ENCODE measurements around the gene PCNX1.

PCNX1 gene

DNA sequence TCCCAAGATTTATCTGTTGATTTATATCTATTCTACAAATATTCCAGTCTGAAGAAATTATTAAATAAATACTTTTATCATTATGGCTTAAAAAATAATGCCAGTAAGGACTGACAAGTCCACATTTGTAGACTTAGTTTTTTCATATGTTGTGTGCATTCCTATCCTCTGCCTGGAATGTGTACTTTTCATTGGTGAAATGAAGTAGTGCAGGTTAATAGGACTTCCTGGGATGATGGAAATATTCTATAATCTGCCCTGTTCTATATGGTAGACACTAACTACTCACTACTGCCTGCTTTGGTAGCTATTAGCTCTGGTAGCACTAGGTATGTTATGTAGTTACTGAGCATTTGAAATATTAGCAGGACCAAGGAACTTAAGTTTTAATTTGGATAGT lies 86.7 kb downstream of the PCNX1 start:
- no peak for DNase-seq (ENCODE audit: low read depth in 1 of 2, low spot score in 1 of 2)
- H3K27me3 ChIP-seq (ENCODE audit: insufficient read depth, poor library complexity, severe bottlenecking), result no peaks in the 10 kb centered on the region
- TF ChIP-seq, protein P1, sequence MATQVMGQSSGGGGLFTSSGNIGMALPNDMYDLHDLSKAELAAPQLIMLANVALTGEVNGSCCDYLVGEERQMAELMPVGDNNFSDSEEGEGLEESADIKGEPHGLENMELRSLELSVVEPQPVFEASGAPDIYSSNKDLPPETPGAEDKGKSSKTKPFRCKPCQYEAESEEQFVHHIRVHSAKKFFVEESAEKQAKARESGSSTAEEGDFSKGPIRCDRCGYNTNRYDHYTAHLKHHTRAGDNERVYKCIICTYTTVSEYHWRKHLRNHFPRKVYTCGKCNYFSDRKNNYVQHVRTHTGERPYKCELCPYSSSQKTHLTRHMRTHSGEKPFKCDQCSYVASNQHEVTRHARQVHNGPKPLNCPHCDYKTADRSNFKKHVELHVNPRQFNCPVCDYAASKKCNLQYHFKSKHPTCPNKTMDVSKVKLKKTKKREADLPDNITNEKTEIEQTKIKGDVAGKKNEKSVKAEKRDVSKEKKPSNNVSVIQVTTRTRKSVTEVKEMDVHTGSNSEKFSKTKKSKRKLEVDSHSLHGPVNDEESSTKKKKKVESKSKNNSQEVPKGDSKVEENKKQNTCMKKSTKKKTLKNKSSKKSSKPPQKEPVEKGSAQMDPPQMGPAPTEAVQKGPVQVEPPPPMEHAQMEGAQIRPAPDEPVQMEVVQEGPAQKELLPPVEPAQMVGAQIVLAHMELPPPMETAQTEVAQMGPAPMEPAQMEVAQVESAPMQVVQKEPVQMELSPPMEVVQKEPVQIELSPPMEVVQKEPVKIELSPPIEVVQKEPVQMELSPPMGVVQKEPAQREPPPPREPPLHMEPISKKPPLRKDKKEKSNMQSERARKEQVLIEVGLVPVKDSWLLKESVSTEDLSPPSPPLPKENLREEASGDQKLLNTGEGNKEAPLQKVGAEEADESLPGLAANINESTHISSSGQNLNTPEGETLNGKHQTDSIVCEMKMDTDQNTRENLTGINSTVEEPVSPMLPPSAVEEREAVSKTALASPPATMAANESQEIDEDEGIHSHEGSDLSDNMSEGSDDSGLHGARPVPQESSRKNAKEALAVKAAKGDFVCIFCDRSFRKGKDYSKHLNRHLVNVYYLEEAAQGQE (IDR thresholded peaks at IDR 0.05; ENCODE audit: insufficient replicate concordance, low read depth), result no peak
- TF ChIP-seq SPI1 (IDR thresholded peaks at IDR 0.05; ENCODE audit: borderline replicate concordance, low read depth) (no peak), POLR2AphosphoS5 (IDR thresholded peaks at IDR 0.05; ENCODE audit: low read depth) (no peak), GABPA (IDR thresholded peaks at IDR 0.05; ENCODE audit: low read depth) (no peak)
- TF ChIP-seq, protein P2, sequence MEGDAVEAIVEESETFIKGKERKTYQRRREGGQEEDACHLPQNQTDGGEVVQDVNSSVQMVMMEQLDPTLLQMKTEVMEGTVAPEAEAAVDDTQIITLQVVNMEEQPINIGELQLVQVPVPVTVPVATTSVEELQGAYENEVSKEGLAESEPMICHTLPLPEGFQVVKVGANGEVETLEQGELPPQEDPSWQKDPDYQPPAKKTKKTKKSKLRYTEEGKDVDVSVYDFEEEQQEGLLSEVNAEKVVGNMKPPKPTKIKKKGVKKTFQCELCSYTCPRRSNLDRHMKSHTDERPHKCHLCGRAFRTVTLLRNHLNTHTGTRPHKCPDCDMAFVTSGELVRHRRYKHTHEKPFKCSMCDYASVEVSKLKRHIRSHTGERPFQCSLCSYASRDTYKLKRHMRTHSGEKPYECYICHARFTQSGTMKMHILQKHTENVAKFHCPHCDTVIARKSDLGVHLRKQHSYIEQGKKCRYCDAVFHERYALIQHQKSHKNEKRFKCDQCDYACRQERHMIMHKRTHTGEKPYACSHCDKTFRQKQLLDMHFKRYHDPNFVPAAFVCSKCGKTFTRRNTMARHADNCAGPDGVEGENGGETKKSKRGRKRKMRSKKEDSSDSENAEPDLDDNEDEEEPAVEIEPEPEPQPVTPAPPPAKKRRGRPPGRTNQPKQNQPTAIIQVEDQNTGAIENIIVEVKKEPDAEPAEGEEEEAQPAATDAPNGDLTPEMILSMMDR (IDR thresholded peaks at IDR 0.05; ENCODE audit: insufficient read depth, low read length), result no peak
- H3K4me3 ChIP-seq (replicated peaks; ENCODE audit: insufficient read depth, low read length), result no peak overlapping the region
- H3K27ac ChIP-seq (replicated peaks), result no peak overlapping the region

DNA sequence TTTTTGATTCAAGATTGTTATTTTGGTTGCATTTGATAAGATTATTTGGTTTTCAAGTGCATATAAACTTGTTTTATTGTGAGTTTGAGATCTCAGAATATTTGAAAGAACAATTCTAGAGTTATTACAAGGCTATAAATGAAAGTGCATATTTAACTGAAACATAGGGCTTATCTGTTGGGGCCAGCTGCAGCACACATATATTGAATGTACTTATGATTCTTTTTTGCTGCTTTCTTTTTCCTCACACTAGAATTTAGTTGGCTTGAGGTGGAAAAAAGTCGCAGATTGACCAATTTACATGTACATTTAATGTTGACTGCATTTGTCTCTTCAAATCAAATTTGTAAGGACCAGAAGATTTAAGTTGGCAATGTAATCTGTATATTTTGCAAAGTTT lies 88.0 kb downstream of the PCNX1 start:
- TF ChIP-seq, protein P2 (IDR thresholded peaks at IDR 0.05; ENCODE audit: insufficient read depth, low read length), result no peak
- no peak for TF ChIP-seq SPI1 (IDR thresholded peaks at IDR 0.05; ENCODE audit: borderline replicate concordance, low read depth)
- TF ChIP-seq, protein P1 (IDR thresholded peaks at IDR 0.05; ENCODE audit: insufficient replicate concordance, low read depth), result no peak
- DNase-seq (ENCODE audit: low read depth in 1 of 2, low spot score in 1 of 2), result no peak
- no peaks in the 10 kb centered on the region for H3K27me3 ChIP-seq (ENCODE audit: insufficient read depth, poor library complexity, severe bottlenecking)
- H3K27ac ChIP-seq (replicated peaks), result no peak overlapping the region
- no peak overlapping the region for H3K4me3 ChIP-seq (replicated peaks; ENCODE audit: insufficient read depth, low read length)

DNA sequence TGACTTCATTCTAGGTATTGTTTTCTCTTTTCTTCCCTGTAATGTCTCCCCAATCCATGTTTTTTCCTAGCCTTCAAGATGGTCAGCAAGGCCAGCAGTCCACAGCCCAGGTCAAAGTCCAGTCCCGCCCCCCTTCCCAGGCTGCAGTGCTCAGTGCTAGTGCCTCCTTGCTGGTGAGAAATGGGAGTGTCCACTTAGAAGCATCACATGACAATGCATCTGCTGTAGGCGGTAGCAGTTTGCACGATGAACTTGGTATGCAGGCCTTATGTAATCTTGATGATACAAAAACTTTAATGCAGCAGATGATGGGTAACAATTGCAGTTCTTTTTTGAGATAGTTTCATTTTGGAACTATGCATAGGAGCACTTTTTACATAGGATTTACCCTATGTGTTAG lies 88.4 kb downstream of the PCNX1 start:
- Histone ChIP-seq H3K4me3 (replicated peaks; ENCODE audit: insufficient read depth, low read length) (no peak overlapping the region), H3K27ac (replicated peaks) (no peak overlapping the region), H3K27me3 (ENCODE audit: insufficient read depth, poor library complexity, severe bottlenecking) (no peaks in the 10 kb centered on the region)
- TF ChIP-seq POLR2AphosphoS5 (IDR thresholded peaks at IDR 0.05; ENCODE audit: low read depth) (no peak), SPI1 (IDR thresholded peaks at IDR 0.05; ENCODE audit: borderline replicate concordance, low read depth) (no peak), GABPA (IDR thresholded peaks at IDR 0.05; ENCODE audit: low read depth) (no peak)
- TF ChIP-seq, protein P1 (IDR thresholded peaks at IDR 0.05; ENCODE audit: insufficient replicate concordance, low read depth), result no peak
- TF ChIP-seq, protein P2 (IDR thresholded peaks at IDR 0.05; ENCODE audit: insufficient read depth, low read length), result no peak
- DNase-seq (ENCODE audit: low read depth in 1 of 2, low spot score in 1 of 2), result no peak
